Measurements from ENCODE around the gene ZNF629. TPM values are rescaled to one million over a fixed set of nuclear protein-coding genes. Genes with fewer than 3 reads are reported as not detected.

ZNF629 gene
- polyA plus RNA-seq, 4 donors = 20.2 to 27.7 (median 27.0) TPM

Other genes starting within 250 kb of the ZNF629 start
- 10 to 100 TPM; 10.2 to 15.4 (median 11.6) TPM for gene ZNF764, start 228.8 kb downstream of the ZNF629 start, polyA plus RNA-seq (ENCODE audit: insufficient read length in 4 of 4)
- gene ZNF688, start 215.5 kb downstream of the ZNF629 start, polyA plus RNA-seq (ENCODE audit: insufficient read length in 4 of 4) = 10 to 100 TPM; 10.5 to 17.5 (median 13.3) TPM
- 10 to 100 TPM; 16.8 to 31.6 (median 19.6) TPM for gene ZNF785, start 201.5 kb downstream of the ZNF629 start, polyA plus RNA-seq (ENCODE audit: insufficient read length in 4 of 4)
- 10 to 100 TPM; 10.6 to 14.6 (median 13.2) TPM for gene ZNF689, start 176.8 kb downstream of the ZNF629 start, polyA plus RNA-seq (ENCODE audit: insufficient read length in 4 of 4)
- gene PRR14, start 136.2 kb downstream of the ZNF629 start, polyA plus RNA-seq (ENCODE audit: insufficient read length in 4 of 4) = 10 to 100 TPM; 32.8 to 54.7 (median 44.2) TPM
- gene FBRS, start 128.8 kb downstream of the ZNF629 start, polyA plus RNA-seq (ENCODE audit: insufficient read length in 4 of 4) = 10 to 100 TPM; 45.4 to 85.1 (median 52.8) TPM
- 10 to 100 TPM; 27.7 to 44.9 (median 33.2) TPM for gene SRCAP, start 88.0 kb downstream of the ZNF629 start, polyA plus RNA-seq (ENCODE audit: insufficient read length in 4 of 4)
- gene PHKG2, start 38.8 kb downstream of the ZNF629 start, polyA plus RNA-seq (ENCODE audit: insufficient read length in 4 of 4) = 10 to 100 TPM; 19.4 to 44.5 (median 26.0) TPM
- 10 to 100 TPM in 1 of 4 donors, 1 to 10 TPM in 3; 2.2 to 12.2 (median 8.5) TPM for gene CFAP119, start 25.1 kb downstream of the ZNF629 start, polyA plus RNA-seq (ENCODE audit: insufficient read length in 4 of 4)
- gene RNF40, start 24.9 kb downstream of the ZNF629 start, polyA plus RNA-seq (ENCODE audit: insufficient read length in 4 of 4) = 100 to 1,000 TPM; 108 to 129 (median 121) TPM
- 10 to 100 TPM; 35.3 to 51.7 (median 43.7) TPM for gene BCL7C, start 106.9 kb upstream of the ZNF629 start, polyA plus RNA-seq (ENCODE audit: insufficient read length in 4 of 4)
- gene CTF1, start 109.4 kb upstream of the ZNF629 start, polyA plus RNA-seq (ENCODE audit: insufficient read length in 4 of 4) = 1 to 10 TPM; 6.9 to 8.8 (median 7.7) TPM
- 10 to 100 TPM; 16.5 to 35.4 (median 18.3) TPM for gene FBXL19, start 136.4 kb upstream of the ZNF629 start, polyA plus RNA-seq (ENCODE audit: insufficient read length in 4 of 4)
- gene ORAI3, start 161.9 kb upstream of the ZNF629 start, polyA plus RNA-seq (ENCODE audit: insufficient read length in 4 of 4) = 10 to 100 TPM; 13.1 to 18.7 (median 17.4) TPM
- 10 to 100 TPM; 15.2 to 20.7 (median 15.7) TPM for gene SETD1A, start 170.5 kb upstream of the ZNF629 start, polyA plus RNA-seq (ENCODE audit: insufficient read length in 4 of 4)
- gene HSD3B7, start 198.0 kb upstream of the ZNF629 start, polyA plus RNA-seq (ENCODE audit: insufficient read length in 4 of 4) = 10 to 100 TPM in 2 of 4 donors, 1 to 10 TPM in 2; 6.7 to 11.8 (median 8.9) TPM
- gene STX1B, start 223.4 kb upstream of the ZNF629 start, polyA plus RNA-seq (ENCODE audit: insufficient read length in 4 of 4) = 1 to 10 TPM; 1.2 to 2.8 (median 2.2) TPM
- gene STX4, start 246.4 kb upstream of the ZNF629 start, polyA plus RNA-seq (ENCODE audit: insufficient read length in 4 of 4) = 10 to 100 TPM; 29.1 to 48.6 (median 34.8) TPM

Measured in left renal pelvis (tissue), 4 donors.